HG03135 (cell line): Measurements from ENCODE around the gene CAMTA1.

Experiments used
- ATAC-seq: cut with Tn5 transposase; IDR thresholded peaks from one replicate; pipeline ENCODE4 v1.9.1; 2021; ENCODE audit warnings: mild to moderate bottlenecking, moderate library complexity; ENCODE audit not compliant: unreplicated experiment

CAMTA1 gene

DNA sequence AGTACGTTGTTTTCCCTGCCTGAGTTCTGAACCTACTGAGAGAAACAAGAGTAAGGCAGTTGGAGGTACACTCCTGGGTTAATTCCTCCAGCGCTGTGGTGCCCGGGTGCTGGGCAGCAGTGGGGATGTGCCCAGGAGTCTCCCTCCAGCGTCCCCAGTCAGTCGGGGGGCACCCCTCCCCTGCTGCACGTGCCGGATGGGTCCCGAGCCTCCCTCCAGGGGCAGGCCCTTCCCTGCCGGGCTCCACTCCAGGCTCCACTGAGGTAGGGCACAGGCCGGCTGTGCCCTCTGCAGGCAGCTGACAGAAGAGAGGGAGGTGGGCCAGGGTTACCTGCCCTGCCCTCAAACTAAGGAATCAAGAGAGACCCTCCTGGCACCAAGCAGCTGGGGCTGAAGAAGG is 747.8 kb downstream of the CAMTA1 start:
- ATAC-seq, result no peak

DNA sequence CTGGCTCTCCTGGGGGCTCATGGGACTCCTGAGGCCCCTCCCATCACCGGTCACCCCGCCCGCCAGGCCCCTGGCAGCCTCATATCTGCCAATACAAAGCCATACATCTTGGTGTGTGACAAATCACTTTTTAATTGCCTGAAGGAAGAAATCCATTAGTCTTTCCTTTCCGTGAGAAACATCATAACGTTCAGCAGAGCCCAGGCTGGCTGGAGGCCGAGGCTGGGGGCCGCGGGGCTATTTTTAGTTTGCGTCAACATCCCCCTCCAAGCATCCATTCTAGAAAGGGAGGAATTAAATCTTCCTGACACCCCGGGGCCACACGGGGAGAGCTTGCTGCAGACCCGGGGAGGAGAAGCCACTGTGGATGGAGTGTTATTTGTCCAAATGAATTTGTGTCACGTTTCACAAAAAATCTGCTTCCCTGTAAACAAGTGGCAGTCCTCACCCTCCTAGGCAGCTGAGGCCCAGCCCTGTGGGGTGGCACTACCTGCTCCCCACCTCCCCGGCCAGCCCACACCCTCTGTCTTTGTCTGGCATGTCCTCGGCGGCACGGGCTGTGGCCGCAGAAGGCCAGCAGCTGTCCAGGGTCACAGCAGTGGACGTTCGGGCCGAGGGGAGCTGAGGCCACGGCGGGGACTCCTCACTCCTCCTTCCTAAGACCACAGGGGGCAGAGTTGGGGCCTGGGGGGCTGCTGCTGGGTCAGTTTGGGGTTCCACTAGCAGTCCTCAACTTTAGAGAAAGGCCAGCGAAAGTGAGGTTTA is 749.0 kb downstream of the CAMTA1 start:
- ATAC-seq, result no peak

DNA sequence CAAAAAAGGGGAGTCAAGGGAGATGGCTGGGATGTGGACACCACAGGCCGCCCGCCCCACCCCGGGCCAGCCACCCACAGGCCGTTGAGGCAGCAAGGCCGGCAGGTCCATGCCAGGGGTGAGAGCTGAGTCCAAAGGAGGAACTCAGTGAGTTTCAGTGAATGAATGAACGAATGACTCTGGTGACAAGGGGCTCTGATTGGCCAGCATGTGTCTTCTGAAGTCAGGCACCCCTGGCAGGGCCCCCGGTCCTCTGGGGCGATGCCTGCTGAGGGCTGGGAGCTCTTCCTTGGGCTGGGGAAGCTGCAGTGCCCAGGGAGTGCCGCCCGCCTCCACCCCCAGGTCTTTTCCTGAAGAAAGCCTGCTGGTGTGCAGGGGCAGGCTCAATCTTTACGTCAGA is 749.8 kb downstream of the CAMTA1 start:
- no peak for ATAC-seq

DNA sequence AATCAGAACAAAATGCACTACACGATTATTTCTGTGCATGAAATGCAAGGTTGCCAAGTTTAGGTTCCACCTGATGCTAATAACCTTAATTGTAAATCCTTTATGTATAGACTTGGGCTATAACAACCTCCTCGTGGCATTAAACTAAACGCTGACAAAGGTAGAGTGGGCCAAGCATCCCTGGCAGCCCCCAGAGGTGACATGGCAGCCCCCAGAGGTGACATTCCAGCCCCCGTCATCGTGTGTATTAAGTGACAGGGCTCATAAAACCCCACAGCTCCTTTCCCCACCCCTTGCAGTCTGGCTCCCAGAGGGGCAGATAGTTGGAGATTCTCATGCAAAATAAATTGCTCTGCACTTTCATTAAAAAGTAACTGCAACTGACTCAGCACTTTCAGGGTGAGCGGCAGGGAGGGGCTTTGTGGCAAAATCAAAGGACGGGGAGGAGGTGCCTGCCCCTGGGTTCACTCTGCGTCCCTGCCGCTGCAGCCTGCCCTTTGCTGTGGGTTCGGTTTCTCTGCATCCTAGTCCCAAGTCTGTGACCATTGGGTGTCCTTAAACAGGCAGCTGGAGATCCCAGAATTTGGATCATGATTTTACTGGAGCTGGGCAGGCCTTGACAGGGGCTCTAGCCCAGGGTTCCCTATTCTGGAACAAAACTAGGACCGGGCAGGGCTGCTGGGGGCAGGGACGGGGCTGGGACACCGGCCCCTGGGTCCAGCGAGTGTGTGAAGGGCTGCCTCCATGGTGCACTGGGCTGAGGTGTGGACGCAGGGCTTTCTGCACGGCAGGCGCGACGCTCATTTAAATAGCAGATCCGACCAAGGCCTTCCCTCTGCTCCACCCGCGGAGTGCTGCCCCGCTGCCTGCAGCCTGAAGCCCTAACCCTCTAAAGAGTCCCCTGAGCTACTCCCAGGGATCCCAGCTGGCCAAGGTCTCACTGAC is 751.0 kb downstream of the CAMTA1 start:
- no peak for ATAC-seq

GRCh38 chr1:7536891-7537591 is 751.8 kb downstream of the CAMTA1 start:
- ATAC-seq, result no peak

- ATAC-seq, result no peak
These were observed 752.8 kb downstream of the CAMTA1 start for GRCh38 chr1:7538033-7538432.

GRCh38 chr1:7538849-7539768 is 753.9 kb downstream of the CAMTA1 start:
- ATAC-seq, result no peak

DNA sequence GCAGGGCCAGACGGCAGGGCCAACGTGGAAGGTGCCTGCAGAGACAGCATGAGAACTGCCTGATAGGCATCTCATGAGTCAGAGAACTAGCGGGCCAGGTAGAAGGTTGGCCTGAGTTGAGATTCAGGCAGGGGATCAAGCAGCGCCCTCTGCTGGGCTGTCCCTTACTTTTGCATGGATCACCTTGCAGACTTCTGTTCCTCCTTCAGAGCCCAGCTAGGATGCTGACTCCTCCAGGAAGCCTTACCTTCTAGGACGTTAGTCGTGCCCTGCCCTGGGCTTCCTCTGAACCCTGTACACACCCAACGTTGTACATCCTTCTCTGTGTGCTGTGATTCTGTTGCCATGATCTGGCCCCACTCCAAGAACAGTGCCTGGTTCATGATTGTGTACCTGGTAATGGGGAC is 754.5 kb downstream of the CAMTA1 start:
- no peak for ATAC-seq

- ATAC-seq, result no peak
These were observed 755.6 kb downstream of the CAMTA1 start for GRCh38 chr1:7540816-7541215.

- no peak for ATAC-seq
These were observed 756.4 kb downstream of the CAMTA1 start for GRCh38 chr1:7541629-7542028.

- ATAC-seq, result no peak
These were observed 758.5 kb downstream of the CAMTA1 start for GRCh38 chr1:7543718-7544090.

- no peak for ATAC-seq
These were observed 764.3 kb downstream of the CAMTA1 start for GRCh38 chr1:7549277-7550161.

- ATAC-seq, result no peak
These were observed 765.1 kb downstream of the CAMTA1 start for GRCh38 chr1:7550261-7550865.

DNA sequence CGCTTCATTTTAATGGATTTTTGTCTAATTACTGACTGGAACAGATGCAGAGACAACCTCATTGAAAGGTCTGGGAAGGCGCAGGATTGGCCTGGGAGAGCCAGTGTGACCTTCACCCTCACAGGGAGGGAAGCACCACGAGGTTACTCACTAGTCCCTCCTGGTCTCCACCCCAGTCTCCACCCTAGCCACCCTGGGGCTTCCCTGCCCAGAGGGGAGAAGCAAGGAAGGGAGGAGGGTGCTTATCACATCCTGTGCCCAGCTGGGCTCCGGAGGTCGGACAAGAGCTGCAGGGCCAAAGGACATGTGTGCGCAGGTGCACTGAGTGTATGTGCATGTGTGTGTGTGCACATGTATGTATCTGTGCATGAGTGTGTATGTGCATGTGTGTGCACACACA is 765.7 kb downstream of the CAMTA1 start:
- ATAC-seq, result no peak

DNA sequence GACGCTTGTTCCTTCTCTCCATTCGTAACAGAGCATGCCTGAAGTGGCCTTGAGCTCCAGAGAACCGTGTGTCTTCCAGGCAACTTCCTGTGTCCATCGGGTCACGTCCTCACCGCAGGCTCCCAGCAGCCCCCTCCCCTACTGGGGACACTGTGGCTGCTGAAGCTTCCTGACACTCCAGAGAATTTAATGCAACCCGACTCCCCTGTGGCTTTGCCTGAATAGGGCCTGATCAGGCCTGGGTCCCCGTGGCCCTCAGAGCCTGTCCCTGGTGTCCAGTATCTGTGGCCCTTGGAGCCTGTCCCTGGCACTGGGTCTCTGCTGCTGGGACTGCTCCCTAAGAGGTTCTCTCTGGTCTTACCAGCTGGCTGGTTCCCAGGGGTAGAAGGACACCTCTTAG is 766.2 kb downstream of the CAMTA1 start:
- ATAC-seq, result no peak

- ATAC-seq, result no peak
These were observed 767.1 kb downstream of the CAMTA1 start for GRCh38 chr1:7552402-7552801.

DNA sequence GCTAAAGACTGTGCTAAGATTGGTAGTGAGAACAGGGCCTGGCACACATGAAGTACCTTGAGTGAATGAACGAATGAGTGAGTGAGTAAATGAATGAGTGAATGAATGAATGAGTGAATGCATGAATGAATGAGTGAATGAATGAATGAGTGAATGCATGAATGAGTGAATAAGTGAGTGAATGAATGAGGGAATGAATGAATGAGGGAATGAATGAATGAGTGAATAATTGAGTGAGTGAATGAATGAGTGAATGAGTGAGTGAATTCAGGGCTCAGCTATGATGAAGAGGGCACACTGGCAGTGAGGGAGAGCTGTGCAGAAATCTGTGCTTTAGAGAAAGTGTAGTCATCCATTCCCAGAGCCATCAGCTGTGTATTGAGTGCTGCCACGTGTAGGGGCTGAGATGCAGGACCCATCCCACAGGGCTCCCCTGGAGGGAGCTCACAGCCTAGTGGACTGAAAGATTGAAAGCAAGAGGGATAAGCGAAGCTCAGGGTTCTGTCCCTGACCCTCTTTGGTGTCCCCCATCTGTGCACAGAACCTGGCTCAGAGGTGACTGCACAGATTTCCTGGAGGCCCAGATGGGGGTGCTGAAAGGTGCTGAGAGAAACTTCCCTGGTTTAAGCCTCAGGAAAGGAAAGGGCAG is 767.9 kb downstream of the CAMTA1 start:
- no peak for ATAC-seq

DNA sequence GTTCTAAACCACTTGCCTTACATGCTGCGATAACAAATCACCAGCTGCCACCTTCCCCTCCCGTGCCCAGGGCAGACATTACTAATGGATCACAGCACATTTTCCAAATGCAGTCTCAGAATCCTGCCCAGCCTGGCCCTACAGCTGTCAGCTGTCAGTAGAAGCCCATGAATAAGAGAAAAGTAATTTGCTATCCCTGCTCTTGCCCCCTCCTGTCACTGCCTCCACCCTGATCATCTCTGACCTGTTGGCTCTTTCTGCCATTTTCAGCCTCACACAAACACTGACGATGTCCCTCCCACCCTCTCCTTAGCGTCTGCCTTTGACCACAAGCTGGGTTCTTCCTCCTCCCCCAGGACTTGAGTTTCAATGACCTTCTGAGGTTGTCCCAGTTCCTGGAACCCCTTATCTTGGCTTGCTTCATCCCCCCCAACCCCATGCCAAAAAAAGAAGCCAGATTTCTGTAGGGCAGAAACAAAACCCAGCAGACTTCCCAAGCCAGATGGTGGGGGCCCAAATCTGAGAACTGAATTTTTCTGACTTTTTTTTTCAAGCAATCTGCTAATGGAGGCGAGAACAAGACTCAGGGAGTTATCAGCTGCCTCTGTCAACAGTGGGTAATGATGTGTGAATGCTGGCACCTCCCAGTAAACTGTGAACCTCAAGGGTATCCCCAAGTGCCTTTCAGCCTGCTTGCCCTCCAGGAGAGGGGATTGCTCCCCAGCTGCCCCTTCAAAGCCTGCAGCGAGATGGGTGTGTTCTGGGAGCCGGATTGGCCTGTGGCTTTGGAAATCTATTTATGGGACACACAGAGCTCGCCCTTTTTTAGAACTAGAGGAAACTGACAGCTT is 769.4 kb downstream of the CAMTA1 start:
- ATAC-seq, result no peak
